ENCODE measurements around the gene SLC6A18. TPM values are rescaled to one million over a fixed set of nuclear protein-coding genes. Genes with fewer than 3 reads are reported as not detected.
A peak's percentile ranks its signal among the peaks of the same experiment; 100 is the strongest.

Gene SLC6A18
- total RNA-seq, 3 donors from 2014 or later = 0.89 TPM; not detected in 2

- peak in 2 of 3 donors; percentile 20 to 47 for DNase-seq
Observed at GRCh38 chr5:1178529-1179382, 46.4 kb upstream of the SLC6A18 start.

GRCh38 chr5:1179383-1179715, 45.8 kb upstream of the SLC6A18 start:
- no peak overlapping the region for H3K4me3 ChIP-seq
- ATAC-seq (no peak), DNase-seq (peak in 1 of 3 donors; percentile 41)
- peaks cover 14% of the 10 kb centered on the region for H3K4me1 ChIP-seq (ENCODE audit: low read depth)
- no peaks in the 10 kb centered on the region for H3K9me3 ChIP-seq
- no peaks in the 10 kb centered on the region for H3K36me3 ChIP-seq (ENCODE audit: low read depth)
- intact Hi-C loops (cut with DNase I, micrococcal nuclease) = no loop called here
- TF ChIP-seq CTCF (IDR thresholded peaks at IDR 0.05) = no peak

More at GRCh38 chr5:1178529-1179382, 46.4 kb upstream of the SLC6A18 start:
- TF ChIP-seq CTCF (IDR thresholded peaks at IDR 0.05) = no peak
- ATAC-seq = no peak
- Histone ChIP-seq H3K4me1 (ENCODE audit: low read depth) (peaks cover 14% of the 10 kb centered on the region), H3K9me3 (no peaks in the 10 kb centered on the region), H3K36me3 (ENCODE audit: low read depth) (no peaks in the 10 kb centered on the region), H3K4me3 (no peak overlapping the region)
- intact Hi-C loops (cut with DNase I, micrococcal nuclease) = no loop called here

GRCh38 chr5:1180096-1180495, 45.1 kb upstream of the SLC6A18 start:
- no peak for TF ChIP-seq CTCF (IDR thresholded peaks at IDR 0.05)
- H3K9me3 ChIP-seq = no peaks in the 10 kb centered on the region
- H3K4me3 ChIP-seq = no peak overlapping the region
- intact Hi-C loops (cut with DNase I, micrococcal nuclease) = no loop called here
- peaks cover 14% of the 10 kb centered on the region for H3K4me1 ChIP-seq (ENCODE audit: low read depth)
- no peak for ATAC-seq
- no peaks in the 10 kb centered on the region for H3K36me3 ChIP-seq (ENCODE audit: low read depth)
- peak in 1 of 3 donors; percentile 44 for DNase-seq

- Histone ChIP-seq H3K4me1 (ENCODE audit: low read depth) (peaks cover 17% of the 10 kb centered on the region), H3K36me3 (ENCODE audit: low read depth) (no peaks in the 10 kb centered on the region), H3K9me3 (no peaks in the 10 kb centered on the region), H3K4me3 (no peak overlapping the region)
- DNase-seq (peak in 1 of 3 donors; percentile 50), ATAC-seq (no peak)
- intact Hi-C loops (cut with DNase I, micrococcal nuclease) = no loop called here
- TF ChIP-seq CTCF (IDR thresholded peaks at IDR 0.05) = no peak
Observed at GRCh38 chr5:1180841-1181271, 44.3 kb upstream of the SLC6A18 start.

- H3K4me1 ChIP-seq (ENCODE audit: low read depth) = peaks cover 17% of the 10 kb centered on the region
- ATAC-seq = peak; percentile 55
- intact Hi-C loops (cut with DNase I, micrococcal nuclease) = no loop called here
Observed at GRCh38 chr5:1181451-1182359, 43.5 kb upstream of the SLC6A18 start.

More at GRCh38 chr5:1181451-1182359, 43.5 kb upstream of the SLC6A18 start:
- Histone ChIP-seq H3K4me3 (no peak overlapping the region), H3K36me3 (ENCODE audit: low read depth) (no peaks in the 10 kb centered on the region), H3K9me3 (no peaks in the 10 kb centered on the region)
- no peak for TF ChIP-seq CTCF (IDR thresholded peaks at IDR 0.05)
- peak; percentile 57 to 70 (median 65) for DNase-seq

All from mucosa of descending colon (tissue), 3 donors.